ENCODE measurements around the gene PGR. TPM values are rescaled to one million over a fixed set of nuclear protein-coding genes. Genes with fewer than 3 reads are reported as not detected.

The PGR gene
- total and polyA plus RNA-seq, 2 of the 8 experiments (the other 6 are each of a cell fraction or from before 2014, with no cell fraction given) = 0.03 to 0.35 TPM

DNA sequence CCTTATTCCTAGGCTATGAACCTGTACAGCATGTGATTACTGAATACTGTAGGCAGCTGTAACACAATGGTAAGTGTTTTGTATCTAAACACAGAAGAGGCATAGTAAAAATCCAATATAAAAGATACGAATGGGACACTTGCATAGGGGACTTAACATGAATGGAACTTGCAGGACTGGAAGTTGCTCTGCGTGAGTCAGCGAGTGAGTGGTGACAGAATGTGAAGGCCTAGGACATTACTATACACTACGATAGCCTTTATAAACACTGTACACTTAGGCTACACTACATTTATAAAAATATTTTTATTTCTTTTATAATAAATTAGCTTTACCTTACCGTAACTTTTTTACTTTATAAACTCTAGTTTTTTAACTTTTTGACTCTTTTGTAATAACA is 81.1 kb downstream of the PGR start:
- H3K79me2 ChIP-seq (ENCODE audit: control insufficient read depth in 1 of 2, insufficient read depth in 2 of 2, low read length in 2 of 2) = no peaks in the 10 kb centered on the region
- H3K9me3 ChIP-seq (ENCODE audit: insufficient read depth in 2 of 2, low read depth in 1 of 2, low read length in 1 of 2) = no peaks in the 10 kb centered on the region
- ChIA-PET CTCF (ENCODE audit: partially characterized antibody) (no interaction called here), POLR2A (ENCODE audit: partially characterized antibody) (no interaction called here)
- no peak overlapping the region for H2BK12ac ChIP-seq (ENCODE audit: low read depth, low read length)
- H4K91ac ChIP-seq (replicated peaks; ENCODE audit: insufficient read length, low read length) = no peak overlapping the region
- no peak overlapping the region for H3K14ac ChIP-seq (ENCODE audit: insufficient read length)
- H2BK20ac ChIP-seq (ENCODE audit: low read length) = no peak overlapping the region
- no peak overlapping the region for H2AFZ ChIP-seq (ENCODE audit: low read length)
- no peaks in the 10 kb centered on the region for H3K4me1 ChIP-seq (replicated peaks in 1 of 4; ENCODE audit: control insufficient read depth in 3 of 4, insufficient read depth in 4 of 4, low read length in 3 of 4)
- H4K5ac ChIP-seq (ENCODE audit: insufficient read length, low read depth, low read length) = no peak overlapping the region
- no peak overlapping the region for H3K4me3 ChIP-seq (ENCODE audit: extremely low read depth in 1 of 4, insufficient read depth in 2 of 4, low read depth in 3 of 4, low read length in 4 of 4)
- H2BK120ac ChIP-seq (replicated peaks; ENCODE audit: low read depth, low read length) = no peak overlapping the region
- H2BK5ac ChIP-seq (ENCODE audit: low read depth, low read length) = no peak overlapping the region
- H3K27me3 ChIP-seq (replicated peaks in 1 of 4; ENCODE audit: control insufficient read depth in 3 of 4, extremely low read depth in 1 of 4, insufficient read depth in 3 of 4, low read length in 3 of 4) = no peaks in the 10 kb centered on the region
- no peak overlapping the region for H3K4me2 ChIP-seq (ENCODE audit: insufficient read depth in 1 of 2, low read depth in 2 of 2, low read length in 2 of 2)
- no peaks in the 10 kb centered on the region for H4K20me1 ChIP-seq (replicated peaks in 1 of 2; ENCODE audit: control insufficient read depth in 1 of 2, insufficient read depth in 2 of 2, low read length in 2 of 2)
- no peak overlapping the region for H3K9ac ChIP-seq (replicated peaks in 1 of 4; ENCODE audit: extremely low read depth in 1 of 4, low read depth in 3 of 4, low read length in 3 of 4)
- H3K56ac ChIP-seq (replicated peaks; ENCODE audit: insufficient read length, low read depth, low read length) = no peak overlapping the region
- DNase-seq (ENCODE audit: low read depth in 1 of 2, low spot score in 2 of 2) (no peak), FAIRE-seq (no peak)
- no peak overlapping the region for H4K8ac ChIP-seq (ENCODE audit: extremely low read depth, insufficient read depth, low read length)
- 87% methylated on average over 5 of the region's 5 CpGs; no CpG with 5 or more reads in 1 of the 2 experiments for WGBS, 2 experiments (ENCODE audit: extremely low coverage in 1 of 2, insufficient coverage in 1 of 2, insufficient read length in 1 of 2, insufficient replicate concordance in 2 of 2, low coverage in 1 of 2, low lambda C conversion rate in 2 of 2, missing lambda C conversion rate in 1 of 2)
- no peak overlapping the region for H3K4ac ChIP-seq (replicated peaks; ENCODE audit: insufficient read length, low read depth, low read length)
- no peaks in the 10 kb centered on the region for H3K23me2 ChIP-seq (ENCODE audit: low read depth, low read length)
- TF ChIP-seq SIX5 (IDR thresholded peaks at IDR 0.05; ENCODE audit: low read depth, low read length) (no peak), CTBP2 (IDR thresholded peaks at IDR 0.05; ENCODE audit: borderline replicate concordance, insufficient read depth, insufficient read length, low read length) (no peak), TAF7 (optimal IDR thresholded peaks at IDR 0.05; ENCODE audit: borderline replicate concordance, low read depth, low read length) (no peak), SAP30 (IDR thresholded peaks at IDR 0.05; ENCODE audit: insufficient read depth, insufficient replicate concordance, low read length) (no peak), PHF8 (conservative IDR thresholded peaks at IDR 0.05; ENCODE audit: low read depth, low read length) (no peak), GABPA (IDR thresholded peaks at IDR 0.05; ENCODE audit: borderline replicate concordance, insufficient read depth, low read length) (no peak), BACH1 (IDR thresholded peaks at IDR 0.05; ENCODE audit: low read length) (no peak), TEAD4 (IDR thresholded peaks at IDR 0.05; ENCODE audit: low read depth, low read length) (no peak)
- TF ChIP-seq, protein P1, sequence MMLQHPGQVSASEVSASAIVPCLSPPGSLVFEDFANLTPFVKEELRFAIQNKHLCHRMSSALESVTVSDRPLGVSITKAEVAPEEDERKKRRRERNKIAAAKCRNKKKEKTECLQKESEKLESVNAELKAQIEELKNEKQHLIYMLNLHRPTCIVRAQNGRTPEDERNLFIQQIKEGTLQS (IDR thresholded peaks at IDR 0.05; ENCODE audit: insufficient read depth, low read depth, low read length) = no peak
- H3K18ac ChIP-seq (ENCODE audit: extremely low read depth, low read length) = no peak overlapping the region
- H2BK15ac ChIP-seq (ENCODE audit: low read length) = no peak overlapping the region
- H3K36me3 ChIP-seq (ENCODE audit: control insufficient read depth in 2 of 4, insufficient read depth in 4 of 4, low read length in 3 of 4) = no peaks in the 10 kb centered on the region
- H2AK5ac ChIP-seq (ENCODE audit: low read depth, low read length) = no peak overlapping the region
- no peaks in the 10 kb centered on the region for H3K79me1 ChIP-seq (ENCODE audit: low read depth, low read length)
- H3K23ac ChIP-seq (ENCODE audit: insufficient read length) = no peak overlapping the region
- H3K27ac ChIP-seq (ENCODE audit: low read depth, low read length) = no peak overlapping the region
